Endometrium (tissue), 2 donors: ENCODE measurements around the gene RITA1.

Experiments
- FAIRE-seq: peaks from 2 replicates; lab custom pipeline; 2012; peaks lifted over from hg19 to GRCh38; lab: Jason Lieb, UNC
- donor health status: control.
- donor health status: control.

Gene RITA1

GRCh38 chr12:113230315-113231234, 45.1 kb downstream of the RITA1 start:
- FAIRE-seq, result no peak

DNA sequence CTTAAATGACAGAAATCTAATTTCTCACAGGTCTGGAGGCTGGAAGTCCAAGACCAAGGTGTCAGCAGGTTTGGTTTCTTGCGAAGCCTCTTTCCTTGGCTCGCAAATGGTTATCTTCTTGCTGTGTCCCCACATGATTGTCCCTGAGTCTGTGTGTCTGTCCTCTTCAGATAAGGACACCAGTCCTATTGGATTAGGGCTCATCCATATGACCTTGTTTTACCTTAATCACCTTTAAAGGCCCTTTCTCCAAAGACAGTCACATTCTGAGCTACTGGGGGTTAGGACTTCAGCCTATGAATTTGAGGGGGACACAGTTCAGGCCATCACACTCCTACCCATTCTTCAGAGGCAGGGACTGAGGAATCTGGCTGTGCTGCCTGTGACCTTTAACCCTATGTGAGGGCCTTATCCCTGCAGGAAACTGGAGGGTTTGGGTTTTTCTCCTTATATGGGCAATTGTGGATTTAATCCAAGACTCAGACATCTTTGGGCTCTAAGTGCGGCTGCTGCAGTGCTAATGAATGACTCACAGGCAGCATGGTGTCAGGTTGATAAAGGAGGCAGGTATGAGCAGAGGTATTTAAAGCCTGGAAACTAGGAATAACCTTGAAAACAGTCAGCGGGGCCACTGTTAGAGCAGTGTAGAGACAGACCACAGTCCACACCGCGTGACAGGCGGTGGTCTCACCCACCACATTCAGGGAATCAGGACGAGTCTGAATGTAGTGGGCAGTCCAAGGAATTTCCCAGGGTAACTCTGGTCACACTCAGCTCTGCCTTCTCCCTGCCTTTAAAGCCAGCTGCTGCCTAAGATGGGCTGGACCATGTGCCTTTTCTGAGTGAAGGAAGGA, 45.9 kb downstream of the RITA1 start:
- FAIRE-seq, result no peak

DNA sequence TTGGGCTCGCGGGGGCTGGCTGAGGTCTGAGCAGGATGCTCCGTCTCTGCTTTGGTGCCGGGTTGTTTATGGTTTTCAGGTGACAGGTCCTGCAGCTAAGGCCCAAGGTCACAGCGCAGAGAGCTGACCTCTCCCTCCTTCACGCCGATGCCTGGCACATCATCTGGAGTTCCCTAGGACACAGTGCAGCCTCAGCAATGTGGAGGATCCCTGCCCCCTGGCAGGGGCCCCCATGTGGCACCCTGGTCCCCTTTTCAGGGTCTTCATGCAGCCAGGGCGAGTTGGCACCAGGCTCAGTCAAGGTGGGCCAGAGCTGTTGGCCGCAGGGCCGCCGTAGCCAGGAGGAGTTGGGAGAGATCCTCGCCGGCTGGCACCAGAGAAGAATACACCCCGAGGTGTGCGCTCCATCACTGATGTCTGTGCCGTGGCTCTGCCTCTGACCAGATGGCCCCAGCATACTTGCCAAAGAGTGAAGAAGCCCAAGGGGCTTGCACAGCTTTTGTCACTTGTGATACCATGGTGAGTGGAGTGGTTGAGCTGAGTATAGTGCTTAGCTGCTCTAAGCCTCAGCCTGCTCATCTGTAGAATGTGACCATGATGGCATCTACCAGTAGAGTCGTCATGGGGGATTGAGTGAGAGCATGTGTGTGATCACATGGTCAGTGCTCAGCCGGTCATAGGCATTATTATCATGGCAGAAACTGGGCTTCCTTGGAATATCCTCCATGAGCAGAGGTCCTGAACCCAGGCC, 46.7 kb downstream of the RITA1 start:
- no peak for FAIRE-seq

- no peak for FAIRE-seq
These were observed 47.5 kb downstream of the RITA1 start for GRCh38 chr12:113232840-113233585.

GRCh38 chr12:113233967-113234366, 48.4 kb downstream of the RITA1 start:
- FAIRE-seq, result no peak

DNA sequence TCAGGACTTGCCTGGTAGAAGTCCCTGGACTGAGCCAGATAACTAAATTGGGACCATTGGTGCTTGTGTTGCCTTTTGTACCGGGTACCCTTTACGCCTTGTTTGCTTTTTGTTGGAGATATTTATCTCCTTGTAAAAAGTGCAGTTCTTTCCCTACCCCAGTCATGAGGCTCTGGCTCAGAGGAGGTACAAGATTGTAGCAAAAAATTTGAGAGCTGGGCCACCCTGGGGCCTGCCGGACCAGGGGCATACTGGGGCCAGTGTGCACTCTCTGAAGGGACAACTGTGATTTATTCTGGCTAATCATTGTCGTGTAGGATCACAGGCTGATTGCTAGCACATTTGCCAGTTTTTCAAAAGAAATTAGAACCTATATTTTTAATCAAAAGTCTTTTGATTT, 49.0 kb downstream of the RITA1 start:
- no peak for FAIRE-seq

DNA sequence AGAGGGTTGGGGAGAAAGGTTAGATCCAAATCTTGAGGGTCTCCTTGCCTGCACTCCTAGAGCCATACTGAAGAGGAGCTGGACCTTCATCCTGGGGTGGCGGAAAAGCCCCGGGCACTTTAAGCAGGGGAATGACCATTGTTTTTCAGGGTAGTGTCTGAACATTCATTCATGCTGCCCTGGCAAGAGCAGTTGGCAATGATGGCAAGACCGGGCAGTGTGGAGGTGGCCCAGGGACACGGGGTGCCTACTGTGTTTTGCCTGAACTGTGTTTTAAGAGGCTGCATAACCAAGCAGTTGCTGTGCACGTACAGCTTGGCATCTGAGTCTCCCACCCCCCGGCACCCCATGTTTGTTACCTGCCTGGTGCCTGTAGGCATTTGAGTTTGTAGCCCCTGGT, 50.5 kb downstream of the RITA1 start:
- FAIRE-seq, result no peak

DNA sequence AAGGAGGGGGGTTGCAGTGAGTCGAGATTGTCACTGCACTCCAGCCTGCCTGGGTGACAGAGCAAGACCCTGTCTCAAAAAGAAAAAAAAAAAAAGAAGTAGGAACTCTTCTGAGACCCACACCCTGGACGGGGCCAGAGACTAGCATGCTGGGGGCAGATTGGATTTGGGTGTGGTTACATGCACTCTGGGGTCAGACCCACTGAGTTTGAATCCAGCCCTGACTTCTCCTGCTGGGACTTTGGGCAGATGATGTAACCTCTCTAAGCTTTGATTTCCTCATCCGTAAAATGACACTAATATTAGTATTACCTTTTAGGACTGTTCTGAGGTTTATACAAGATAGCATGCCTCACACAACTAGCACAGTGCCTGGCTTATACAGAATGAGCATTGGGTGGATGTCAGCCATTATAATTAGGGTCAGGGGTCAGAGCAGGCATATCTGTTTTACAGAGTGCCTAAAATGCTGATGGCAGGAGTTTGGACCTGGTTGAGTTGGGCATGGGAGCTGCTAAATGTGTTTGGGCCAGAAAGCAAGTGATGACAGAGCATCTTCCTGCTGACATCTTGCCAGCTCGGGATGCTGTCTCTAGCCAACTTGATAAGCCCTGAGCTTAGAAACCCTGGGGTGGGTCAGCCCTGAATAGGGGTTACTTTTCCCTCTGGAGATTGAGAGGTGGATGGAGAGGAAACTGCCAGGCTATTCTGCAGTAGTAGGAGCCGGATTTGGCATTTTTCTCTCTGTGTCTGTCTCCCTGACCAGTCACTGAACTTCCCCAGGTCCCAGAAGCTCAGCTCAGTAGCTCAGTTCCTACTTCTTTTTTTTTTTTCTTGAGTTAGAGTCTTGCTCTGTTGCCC, 51.2 kb downstream of the RITA1 start:
- FAIRE-seq, result no peak

- FAIRE-seq, result no peak
These were observed 52.2 kb downstream of the RITA1 start for GRCh38 chr12:113237748-113238147.

GRCh38 chr12:113238309-113238708, 52.8 kb downstream of the RITA1 start:
- no peak for FAIRE-seq

GRCh38 chr12:113239288-113239771, 53.8 kb downstream of the RITA1 start:
- no peak for FAIRE-seq

- no peak for FAIRE-seq
These were observed 54.4 kb downstream of the RITA1 start for GRCh38 chr12:113239811-113240331.

DNA sequence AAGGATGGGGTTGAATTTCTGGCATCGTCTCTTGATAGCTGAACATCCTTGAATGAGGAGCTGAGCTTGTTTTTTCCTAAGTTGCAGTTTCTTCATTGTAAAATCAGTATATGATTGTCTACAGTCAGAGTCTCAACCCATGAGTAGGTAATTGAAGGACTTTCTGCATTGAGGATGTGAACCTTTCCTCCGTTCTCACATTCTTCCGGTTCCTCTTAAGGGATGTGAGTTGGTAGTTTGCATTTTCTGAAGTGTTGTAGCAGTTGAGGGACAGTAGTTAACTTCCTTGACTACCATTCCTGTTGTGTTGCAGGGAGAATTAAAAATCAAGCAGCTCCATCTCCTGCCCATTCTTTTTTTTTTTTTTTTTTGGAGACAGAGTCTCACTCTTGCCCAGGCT, 54.9 kb downstream of the RITA1 start:
- no peak for FAIRE-seq

DNA sequence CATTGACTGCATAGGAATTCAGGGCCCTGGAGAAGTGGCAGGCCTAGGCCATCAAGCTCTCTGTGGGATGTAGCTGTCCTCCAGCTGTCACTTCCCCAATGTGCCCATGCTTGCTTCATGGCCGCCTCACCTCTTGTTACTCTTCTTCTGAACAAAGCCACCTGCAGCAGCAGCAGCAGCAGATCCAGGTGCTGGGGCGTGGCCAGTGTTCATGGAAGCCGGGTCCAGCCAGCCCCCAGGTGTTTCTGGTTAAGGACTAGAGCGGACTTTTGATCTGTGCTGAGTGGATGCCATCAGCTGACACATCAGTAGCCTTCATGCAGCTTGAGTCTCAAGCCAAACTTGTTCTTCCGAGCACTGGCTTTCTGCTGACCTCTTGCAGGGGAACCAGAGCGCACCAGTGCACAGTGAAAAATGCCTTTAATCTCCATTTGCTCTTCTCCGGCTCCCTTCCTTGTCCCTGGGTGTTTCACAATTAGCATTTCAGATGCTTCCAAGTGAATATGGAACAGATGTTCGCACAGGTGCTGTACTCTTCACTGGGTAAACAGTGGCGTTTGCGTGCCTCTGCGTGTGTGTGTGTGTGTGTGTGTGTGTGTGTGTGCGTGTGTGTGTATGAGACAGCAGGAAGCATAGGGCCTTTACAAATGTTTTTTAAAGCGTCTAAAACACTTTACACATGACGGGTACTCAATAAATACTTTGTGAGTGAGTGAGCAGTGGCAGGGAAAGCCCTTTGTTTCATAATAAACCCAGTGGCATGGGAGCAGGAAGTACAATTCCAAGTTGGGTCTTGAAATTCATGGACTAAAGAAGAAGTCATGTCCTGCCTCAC, 55.9 kb downstream of the RITA1 start:
- FAIRE-seq, result no peak
